Fibroblast of lung (primary cell): ENCODE measurements around the gene FBLIM1.

Experiments
- CTCF ChIP-seq, 2 donors: IDR thresholded peaks in 1 of 2; conservative IDR thresholded peaks in 1 of 2; 1 replicate in 1 of 2; 2 replicates in 1 of 2; pipeline ENCODE4 v1.5.1; 2011 to 2012; ENCODE audit warnings: low read length in 2 of 2, control low read depth in 1 of 2, inconsistent platforms in 1 of 2, low read depth in 1 of 2, mild to moderate bottlenecking in 1 of 2
- EZH2 ChIP-seq: IDR thresholded peaks from 2 replicates; pipeline ENCODE4 v1.5.1; 2012; ENCODE audit warnings: low read length, control low read depth, mild to moderate bottlenecking; ENCODE audit errors: missing control alignments

- no peak for TF ChIP-seq CTCF (conservative IDR thresholded peaks at IDR 0.05 in 1 of 2, IDR thresholded peaks at IDR 0.05 in 1 of 2; ENCODE audit: low read depth in 1 of 2, low read length in 2 of 2)
- no peak for TF ChIP-seq EZH2
Measured at GRCh38 chr1:15727866-15728534, 30.6 kb upstream of the FBLIM1 start.
